Endometrial microvascular endothelial cells (primary cell): ENCODE data around the gene BPI. TPM values are rescaled to one million over a fixed set of nuclear protein-coding genes. Genes with fewer than 3 reads are reported as not detected.
"Not testable (repeated sequence)": the region's sequence is repeated elsewhere in the genome, so short reads cannot be mapped to it uniquely, and the experiment has no call there.

Experiments
- in situ Hi-C: cut with HindIII; loops from 2 replicates; pipeline ENCODE4 v1.10.0; 2017; ENCODE audit warnings: low sequenced_read_pairs, low pct_unique_long_range_greater_than_20kb; ENCODE audit errors: inconsistent ontology term
- total RNA-seq: library from RNA; depleted of rRNA; stranded (reverse); fragments of >200 nt; gene quantifications from one replicate; pipeline ENCODE4 v1.2.3, GENCODE V29; 2015; ENCODE audit errors: inconsistent ontology term

BPI gene
- total RNA-seq, 1 donor from 2014 or later = not detected

GRCh38 chr20:38297916-38298674 is 5.9 kb upstream of the BPI start:
- in situ Hi-C loops = no loop called here

DNA sequence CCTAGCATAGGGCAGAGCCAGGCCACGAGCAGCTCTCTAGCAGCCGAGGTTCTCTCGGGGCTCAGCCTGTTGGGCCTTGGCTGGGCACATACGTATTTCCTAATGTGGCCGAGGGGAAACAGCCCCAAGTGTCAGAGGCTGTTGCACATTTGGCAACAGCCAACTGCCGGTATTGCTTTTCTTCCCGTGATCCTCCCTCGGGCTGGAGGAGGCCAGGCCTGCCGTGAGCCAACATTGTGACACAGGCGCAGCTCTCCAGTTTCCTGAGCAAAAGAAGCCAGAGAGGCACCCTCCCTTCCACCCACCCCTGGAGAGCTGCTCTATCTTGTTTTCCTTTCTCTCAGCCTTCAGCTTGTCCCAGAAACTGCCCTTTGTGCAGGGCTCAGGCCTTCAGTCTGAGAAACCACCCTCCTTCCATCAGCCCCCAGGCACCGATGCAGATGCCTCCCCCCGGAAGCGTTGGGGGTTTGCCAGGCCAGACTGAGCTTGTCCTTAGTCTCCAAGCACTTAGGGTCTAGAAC is 5.1 kb upstream of the BPI start:
- in situ Hi-C loops = no loop called here

DNA sequence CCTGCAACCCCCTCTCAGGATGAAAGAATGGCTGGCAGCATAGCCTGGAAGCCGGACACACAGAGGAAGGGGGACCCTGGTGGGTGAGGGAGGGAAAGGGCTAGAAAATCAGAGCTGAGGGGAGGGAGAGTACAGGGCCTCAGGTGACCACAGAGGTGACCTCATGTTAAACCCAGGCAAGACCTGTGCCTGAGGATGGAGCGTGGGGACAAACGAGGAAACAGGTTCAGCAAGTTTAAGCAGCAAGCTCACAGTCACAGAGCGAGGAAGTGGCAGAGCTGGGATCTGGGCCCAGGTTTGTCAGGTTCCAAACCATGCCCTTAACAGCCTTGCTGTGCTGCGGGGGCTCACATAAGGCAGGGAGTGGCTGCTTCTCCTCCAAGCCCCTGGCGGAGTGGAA is 4.0 kb upstream of the BPI start:
- in situ Hi-C loops = no loop called here

GRCh38 chr20:38300438-38300837 is 3.5 kb upstream of the BPI start:
- in situ Hi-C loops = no loop called here

GRCh38 chr20:38301309-38301708 is 2.6 kb upstream of the BPI start:
- in situ Hi-C loops = no loop called here

- in situ Hi-C loops = no loop called here
Measured at GRCh38 chr20:38302786-38303185, 1.2 kb upstream of the BPI start.

- in situ Hi-C loops = no loop called here
Measured at GRCh38 chr20:38304845-38305447, 990 bp downstream of the BPI start.

- in situ Hi-C loops = no loop called here
Measured at GRCh38 chr20:38305541-38305940, 1.6 kb downstream of the BPI start.

- in situ Hi-C loops = no loop called here
Measured at GRCh38 chr20:38306379-38306778, 2.4 kb downstream of the BPI start.

DNA sequence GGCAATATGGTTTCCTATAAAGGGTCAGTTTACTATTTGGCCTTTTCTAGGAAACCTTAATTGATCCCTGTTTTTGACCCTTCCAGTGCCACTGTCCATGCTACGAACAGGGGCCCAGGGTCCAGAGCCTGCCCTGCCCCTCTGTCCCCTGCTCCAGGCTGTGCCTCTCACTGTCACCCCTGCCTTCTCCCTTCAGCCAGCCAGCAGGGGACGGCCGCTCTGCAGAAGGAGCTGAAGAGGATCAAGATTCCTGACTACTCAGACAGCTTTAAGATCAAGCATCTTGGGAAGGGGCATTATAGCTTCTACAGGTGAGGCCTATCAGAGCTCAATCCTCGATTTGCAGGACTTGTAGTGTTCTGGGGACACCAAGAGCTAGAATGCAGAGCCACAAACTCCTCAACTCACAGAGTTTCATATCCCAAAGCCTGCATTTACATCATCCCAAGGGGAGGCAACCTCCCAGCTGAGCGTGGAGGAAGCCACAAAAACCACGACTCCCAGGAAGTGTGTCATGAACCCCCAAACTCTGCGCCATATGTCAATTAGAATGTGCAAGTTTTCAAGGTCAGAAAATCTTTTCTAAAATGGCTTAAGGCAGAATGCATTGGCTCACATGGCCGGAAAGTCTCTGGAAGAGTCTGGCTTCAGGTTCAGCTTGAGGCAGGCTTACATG is 3.6 kb downstream of the BPI start:
- in situ Hi-C loops = no loop called here

- in situ Hi-C loops = no loop called here
Measured at GRCh38 chr20:38308047-38308438, 4.1 kb downstream of the BPI start.

- in situ Hi-C loops = no loop called here
Measured at GRCh38 chr20:38308447-38308846, 4.5 kb downstream of the BPI start.

GRCh38 chr20:38311091-38311490 is 7.1 kb downstream of the BPI start:
- in situ Hi-C loops = no loop called here

- in situ Hi-C loops = no loop called here
Measured at GRCh38 chr20:38311491-38311890, 7.5 kb downstream of the BPI start.

DNA sequence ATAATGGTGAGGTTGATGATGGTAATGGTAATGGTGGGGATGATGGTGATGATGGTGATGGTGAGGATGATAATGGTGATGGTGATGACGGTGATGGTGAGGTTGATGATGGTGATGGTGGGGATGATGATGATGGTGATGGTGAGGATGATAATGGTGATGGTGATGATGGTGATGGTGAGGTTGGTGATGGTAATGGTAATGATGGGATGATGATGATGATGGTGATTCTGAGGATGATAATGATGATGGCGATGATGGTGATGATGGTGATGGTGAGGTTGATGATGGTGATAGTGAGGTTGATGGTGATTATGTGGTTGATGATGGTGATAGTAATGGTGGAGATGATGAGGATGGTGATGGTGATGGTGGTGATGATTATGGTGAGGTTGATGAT is 9.7 kb downstream of the BPI start:
- in situ Hi-C loops = no loop called here

- in situ Hi-C loops = not testable (repeated sequence)
Measured at GRCh38 chr20:38314350-38314749, 10.4 kb downstream of the BPI start.

- in situ Hi-C loops = no loop called here
Measured at GRCh38 chr20:38315290-38315966, 11.5 kb downstream of the BPI start.

- in situ Hi-C loops = no loop called here
Measured at GRCh38 chr20:38316341-38316740, 12.4 kb downstream of the BPI start.

DNA sequence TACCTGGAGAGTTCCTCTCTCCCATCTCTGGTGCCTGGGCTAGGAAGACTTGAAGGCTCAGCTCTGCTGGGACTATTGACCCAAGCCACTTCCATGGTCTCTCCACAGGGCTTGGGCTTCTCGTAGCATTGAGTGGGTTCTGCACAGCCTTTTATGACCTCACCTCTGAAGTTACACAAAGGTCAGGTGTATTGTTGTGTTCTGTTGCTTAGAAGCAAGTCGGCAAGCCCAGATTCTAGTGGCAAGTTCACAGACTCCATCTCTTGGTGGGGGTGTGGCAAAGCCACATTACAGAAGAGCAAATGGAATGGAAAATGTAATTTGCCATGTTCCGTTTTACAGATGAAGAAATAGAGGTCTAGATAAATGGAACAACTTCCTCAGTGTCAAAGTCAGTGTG is 13.5 kb downstream of the BPI start:
- in situ Hi-C loops = no loop called here
